ENCODE results near the gene ATXN1.
"Not testable (repeated sequence)": the region's sequence is repeated elsewhere in the genome, so short reads cannot be mapped to it uniquely, and the experiment has no call there.

ATXN1 gene

DNA sequence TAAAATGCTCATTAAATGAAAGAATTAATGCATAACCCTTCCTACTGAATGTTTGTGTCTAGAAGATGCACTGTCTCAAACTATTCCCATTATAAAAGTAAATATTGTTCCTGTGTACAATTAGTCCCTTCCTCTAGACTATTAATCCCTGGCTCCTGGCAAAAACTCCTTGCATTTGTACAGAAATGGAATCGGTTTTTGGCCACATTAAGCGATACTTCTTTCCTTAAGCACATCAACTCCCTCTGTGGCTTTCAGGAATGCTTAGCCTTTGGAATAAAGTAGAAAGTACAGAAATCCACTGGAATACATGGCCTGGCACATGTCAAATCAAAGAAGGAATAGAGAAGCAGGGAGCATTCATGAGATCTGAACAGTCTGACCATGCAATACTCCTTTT lies 343.1 kb downstream of the ATXN1 start:
- Mint-ChIP-seq H3K27ac (no peak overlapping the region), H3K4me3 (no peak overlapping the region), H3K27me3 (no peaks in the 10 kb centered on the region), H3K36me3 (peaks cover 5% of the 10 kb centered on the region), H3K9me3 (ENCODE audit: low read depth) (no peaks in the 10 kb centered on the region), H3K4me1 (ENCODE audit: low read depth) (peaks cover 52% of the 10 kb centered on the region)

GRCh38 chr6:16415677-16416076 lies 345.6 kb downstream of the ATXN1 start:
- no peak overlapping the region for H3K4me3 Mint-ChIP-seq
- H3K4me1 Mint-ChIP-seq (ENCODE audit: low read depth), result peaks cover 38% of the 10 kb centered on the region
- no peaks in the 10 kb centered on the region for H3K9me3 Mint-ChIP-seq (ENCODE audit: low read depth)
- peak overlapping the region; percentile 68 for H3K27ac Mint-ChIP-seq
- H3K36me3 Mint-ChIP-seq, result peaks cover 3% of the 10 kb centered on the region
- H3K27me3 Mint-ChIP-seq, result no peaks in the 10 kb centered on the region

- Mint-ChIP-seq H3K27ac (peak overlapping the region; percentile 93), H3K36me3 (peaks cover 2% of the 10 kb centered on the region), H3K27me3 (no peaks in the 10 kb centered on the region), H3K9me3 (ENCODE audit: low read depth) (no peaks in the 10 kb centered on the region), H3K4me1 (ENCODE audit: low read depth) (peaks cover 32% of the 10 kb centered on the region), H3K4me3 (peak overlapping the region; percentile 18)
Observed at GRCh38 chr6:16414205-16414604, 347.1 kb downstream of the ATXN1 start.

GRCh38 chr6:16413399-16413798 lies 347.9 kb downstream of the ATXN1 start:
- peaks cover 34% of the 10 kb centered on the region for H3K4me1 Mint-ChIP-seq (ENCODE audit: low read depth)
- peak overlapping the region; percentile 93 for H3K27ac Mint-ChIP-seq
- H3K27me3 Mint-ChIP-seq, result no peaks in the 10 kb centered on the region
- H3K36me3 Mint-ChIP-seq, result peaks cover 2% of the 10 kb centered on the region
- no peaks in the 10 kb centered on the region for H3K9me3 Mint-ChIP-seq (ENCODE audit: low read depth)
- peak overlapping the region; percentile 18 for H3K4me3 Mint-ChIP-seq

DNA sequence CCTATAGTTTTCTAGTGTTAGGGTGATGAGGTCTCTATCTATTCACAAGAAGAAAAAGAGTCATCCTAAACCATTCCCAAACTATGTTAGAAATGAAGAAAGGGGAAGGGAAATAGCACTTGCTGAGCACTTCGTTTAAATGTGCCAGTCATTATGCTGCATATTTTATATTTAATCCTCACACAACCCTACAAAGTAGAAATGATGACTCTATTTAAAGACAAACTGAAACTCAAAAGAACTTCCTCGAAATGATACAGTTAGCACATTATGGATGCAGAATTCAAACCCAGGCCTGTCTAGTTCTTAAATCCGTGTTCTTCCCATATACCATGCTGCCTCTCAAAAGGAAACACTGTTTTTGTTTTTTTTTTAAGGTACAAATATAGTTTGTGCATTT lies 348.3 kb downstream of the ATXN1 start:
- peaks cover 3% of the 10 kb centered on the region for H3K36me3 Mint-ChIP-seq
- H3K27me3 Mint-ChIP-seq, result no peaks in the 10 kb centered on the region
- H3K4me1 Mint-ChIP-seq (ENCODE audit: low read depth), result peaks cover 34% of the 10 kb centered on the region
- H3K27ac Mint-ChIP-seq, result peak overlapping the region; percentile 93
- H3K4me3 Mint-ChIP-seq, result peak overlapping the region; percentile 18
- H3K9me3 Mint-ChIP-seq (ENCODE audit: low read depth), result no peaks in the 10 kb centered on the region

- Mint-ChIP-seq H3K4me1 (ENCODE audit: low read depth) (peaks cover 34% of the 10 kb centered on the region), H3K36me3 (peaks cover 4% of the 10 kb centered on the region), H3K9me3 (ENCODE audit: low read depth) (no peaks in the 10 kb centered on the region), H3K27ac (peak overlapping the region; percentile 93), H3K4me3 (no peak overlapping the region), H3K27me3 (no peaks in the 10 kb centered on the region)
Observed at GRCh38 chr6:16412171-16412570, 349.1 kb downstream of the ATXN1 start.

GRCh38 chr6:16409531-16410441 lies 351.5 kb downstream of the ATXN1 start:
- Mint-ChIP-seq H3K27me3 (no peaks in the 10 kb centered on the region), H3K4me3 (no peak overlapping the region), H3K4me1 (ENCODE audit: low read depth) (peaks cover 41% of the 10 kb centered on the region), H3K9me3 (ENCODE audit: low read depth) (no peaks in the 10 kb centered on the region), H3K36me3 (peaks cover 9% of the 10 kb centered on the region), H3K27ac (peak overlapping the region; percentile 46)

GRCh38 chr6:16408766-16409165 lies 352.5 kb downstream of the ATXN1 start:
- H3K36me3 Mint-ChIP-seq, result peaks cover 10% of the 10 kb centered on the region
- H3K9me3 Mint-ChIP-seq (ENCODE audit: low read depth), result no peaks in the 10 kb centered on the region
- H3K27ac Mint-ChIP-seq, result no peak overlapping the region
- no peak overlapping the region for H3K4me3 Mint-ChIP-seq
- no peaks in the 10 kb centered on the region for H3K27me3 Mint-ChIP-seq
- peaks cover 35% of the 10 kb centered on the region for H3K4me1 Mint-ChIP-seq (ENCODE audit: low read depth)

- H3K27ac Mint-ChIP-seq, result peak overlapping the region; percentile 41
- no peaks in the 10 kb centered on the region for H3K9me3 Mint-ChIP-seq (ENCODE audit: low read depth)
- peaks cover 23% of the 10 kb centered on the region for H3K36me3 Mint-ChIP-seq
- H3K4me1 Mint-ChIP-seq (ENCODE audit: low read depth), result peaks cover 27% of the 10 kb centered on the region
- H3K27me3 Mint-ChIP-seq, result no peaks in the 10 kb centered on the region
- no peak overlapping the region for H3K4me3 Mint-ChIP-seq
Observed at GRCh38 chr6:16406966-16407365, 354.3 kb downstream of the ATXN1 start.

DNA sequence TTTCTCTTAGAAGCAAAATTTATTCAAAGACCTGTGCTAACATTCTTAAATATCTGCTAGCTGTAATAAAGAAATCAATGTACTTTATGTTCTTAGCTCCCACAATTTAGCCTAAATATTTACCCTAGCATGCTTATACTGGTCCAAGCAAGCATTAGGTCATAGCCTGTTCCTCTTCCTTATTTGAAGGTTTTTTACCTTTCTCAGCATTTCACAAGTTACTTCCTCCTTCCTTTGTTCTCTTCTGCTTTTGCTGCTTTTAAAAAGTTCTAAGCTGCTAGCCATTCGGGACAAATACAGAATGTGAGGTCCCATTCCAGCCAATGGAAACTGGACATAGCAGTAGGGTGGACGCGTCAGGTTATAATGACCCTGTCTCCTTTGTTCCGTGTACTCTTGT lies 354.7 kb downstream of the ATXN1 start:
- not testable (repeated sequence) for H3K4me3 Mint-ChIP-seq; H3K9me3 Mint-ChIP-seq (ENCODE audit: low read depth); H3K27me3 Mint-ChIP-seq
- peaks cover 26% of the 10 kb centered on the region for H3K36me3 Mint-ChIP-seq
- peak overlapping the region; percentile 41 for H3K27ac Mint-ChIP-seq
- peaks cover 25% of the 10 kb centered on the region for H3K4me1 Mint-ChIP-seq (ENCODE audit: low read depth)

GRCh38 chr6:16405375-16405774 lies 355.9 kb downstream of the ATXN1 start:
- Mint-ChIP-seq H3K27me3 (no peaks in the 10 kb centered on the region), H3K4me1 (ENCODE audit: low read depth) (peaks cover 23% of the 10 kb centered on the region), H3K27ac (no peak overlapping the region), H3K9me3 (ENCODE audit: low read depth) (no peaks in the 10 kb centered on the region), H3K36me3 (peaks cover 27% of the 10 kb centered on the region), H3K4me3 (no peak overlapping the region)

- Mint-ChIP-seq H3K36me3 (peaks cover 27% of the 10 kb centered on the region), H3K27me3 (no peaks in the 10 kb centered on the region), H3K27ac (no peak overlapping the region), H3K9me3 (ENCODE audit: low read depth) (no peaks in the 10 kb centered on the region), H3K4me1 (ENCODE audit: low read depth) (peaks cover 18% of the 10 kb centered on the region), H3K4me3 (no peak overlapping the region)
Observed at GRCh38 chr6:16404456-16404855, 356.8 kb downstream of the ATXN1 start.

GRCh38 chr6:16403831-16404230 lies 357.4 kb downstream of the ATXN1 start:
- peaks cover 16% of the 10 kb centered on the region for H3K4me1 Mint-ChIP-seq (ENCODE audit: low read depth)
- peak overlapping the region; percentile 1 for H3K27ac Mint-ChIP-seq
- H3K9me3 Mint-ChIP-seq (ENCODE audit: low read depth), result no peaks in the 10 kb centered on the region
- H3K36me3 Mint-ChIP-seq, result peaks cover 27% of the 10 kb centered on the region
- H3K27me3 Mint-ChIP-seq, result no peaks in the 10 kb centered on the region
- no peak overlapping the region for H3K4me3 Mint-ChIP-seq

- no peaks in the 10 kb centered on the region for H3K27me3 Mint-ChIP-seq
- H3K27ac Mint-ChIP-seq, result no peak overlapping the region
- H3K4me3 Mint-ChIP-seq, result no peak overlapping the region
Observed at GRCh38 chr6:16402581-16402900, 358.7 kb downstream of the ATXN1 start.

DNA sequence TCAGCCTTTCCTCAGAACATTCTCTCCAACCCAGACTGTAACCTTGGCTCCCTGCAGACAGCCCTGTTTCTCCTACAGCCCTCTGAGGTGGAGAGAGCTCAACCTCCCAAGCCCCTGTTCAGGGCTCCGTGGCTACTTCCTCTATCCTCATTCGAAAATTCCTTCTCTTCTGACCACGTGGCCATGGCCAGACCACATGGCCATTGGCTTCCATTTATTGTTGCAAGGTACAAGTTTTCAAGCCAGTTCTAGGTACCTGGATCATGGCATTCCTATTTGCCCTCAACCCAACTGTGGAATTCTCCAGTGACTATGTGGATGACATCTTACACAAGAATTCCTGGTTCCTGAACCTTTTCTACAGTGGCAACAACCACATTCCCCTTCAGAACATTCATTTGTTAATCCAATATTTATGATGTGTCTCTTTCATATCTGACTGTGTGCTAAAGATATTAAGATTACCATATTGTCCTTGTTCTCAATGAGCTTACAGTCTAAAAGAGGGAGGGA lies 361.0 kb downstream of the ATXN1 start:
- H3K36me3 Mint-ChIP-seq, result peaks cover 24% of the 10 kb centered on the region
- no peak overlapping the region for H3K4me3 Mint-ChIP-seq
- H3K27me3 Mint-ChIP-seq, result no peaks in the 10 kb centered on the region
- H3K4me1 Mint-ChIP-seq (ENCODE audit: low read depth), result peaks cover 16% of the 10 kb centered on the region
- H3K27ac Mint-ChIP-seq, result no peak overlapping the region
- no peaks in the 10 kb centered on the region for H3K9me3 Mint-ChIP-seq (ENCODE audit: low read depth)

More at GRCh38 chr6:16402581-16402900, 358.7 kb downstream of the ATXN1 start:
- Mint-ChIP-seq H3K36me3 (peaks cover 23% of the 10 kb centered on the region), H3K4me1 (ENCODE audit: low read depth) (peaks cover 16% of the 10 kb centered on the region), H3K9me3 (ENCODE audit: low read depth) (no peaks in the 10 kb centered on the region)

- Mint-ChIP-seq H3K36me3 (peaks cover 21% of the 10 kb centered on the region), H3K27me3 (no peaks in the 10 kb centered on the region), H3K4me3 (no peak overlapping the region), H3K27ac (no peak overlapping the region), H3K9me3 (ENCODE audit: low read depth) (no peaks in the 10 kb centered on the region), H3K4me1 (ENCODE audit: low read depth) (peaks cover 12% of the 10 kb centered on the region)
Observed at GRCh38 chr6:16399695-16400094, 361.6 kb downstream of the ATXN1 start.

All from activated naive CD8-positive, alpha-beta T cell (primary cell).